NCI-H2196 (cell line): Measurements from ENCODE around the gene UBE2E2.
A peak's percentile ranks its signal among the peaks of the same experiment; 100 is the strongest.

Experiments
- DNase-seq: peaks from one replicate; lab custom pipeline; 2025; ENCODE audit not compliant: unreplicated experiment; lab: John Stamatoyannopoulos, UW

Gene UBE2E2

GRCh38 chr3:23377928-23378672, 175.0 kb downstream of the UBE2E2 start:
- no peak for DNase-seq

GRCh38 chr3:23383875-23384274, 180.7 kb downstream of the UBE2E2 start:
- no peak for DNase-seq

GRCh38 chr3:23385327-23385726, 182.2 kb downstream of the UBE2E2 start:
- peak; percentile 22 for DNase-seq

GRCh38 chr3:23387286-23387918, 184.3 kb downstream of the UBE2E2 start:
- DNase-seq, result no peak

GRCh38 chr3:23389089-23389488, 186.0 kb downstream of the UBE2E2 start:
- peak; percentile 57 for DNase-seq

GRCh38 chr3:23389686-23390085, 186.6 kb downstream of the UBE2E2 start:
- no peak for DNase-seq

GRCh38 chr3:23390446-23390845, 187.3 kb downstream of the UBE2E2 start:
- DNase-seq, result no peak

GRCh38 chr3:23390989-23391553, 187.9 kb downstream of the UBE2E2 start:
- DNase-seq, result no peak

- DNase-seq, result no peak
Measured at GRCh38 chr3:23395115-23395514, 192.0 kb downstream of the UBE2E2 start.

GRCh38 chr3:23396746-23397145, 193.6 kb downstream of the UBE2E2 start:
- DNase-seq, result no peak

- DNase-seq, result no peak
Measured at GRCh38 chr3:23399221-23399620, 196.1 kb downstream of the UBE2E2 start.

GRCh38 chr3:23402728-23403492, 199.8 kb downstream of the UBE2E2 start:
- no peak for DNase-seq

- DNase-seq, result no peak
Measured at GRCh38 chr3:23404246-23404645, 201.1 kb downstream of the UBE2E2 start.

- no peak for DNase-seq
Measured at GRCh38 chr3:23405081-23405480, 202.0 kb downstream of the UBE2E2 start.

- no peak for DNase-seq
Measured at GRCh38 chr3:23406601-23407000, 203.5 kb downstream of the UBE2E2 start.

- DNase-seq, result no peak
Measured at GRCh38 chr3:23418026-23418425, 214.9 kb downstream of the UBE2E2 start.

GRCh38 chr3:23421811-23422516, 218.8 kb downstream of the UBE2E2 start:
- no peak for DNase-seq

GRCh38 chr3:23422517-23422851, 219.4 kb downstream of the UBE2E2 start:
- no peak for DNase-seq

- no peak for DNase-seq
Measured at GRCh38 chr3:23425410-23425809, 222.3 kb downstream of the UBE2E2 start.

GRCh38 chr3:23430781-23431398, 227.8 kb downstream of the UBE2E2 start:
- no peak for DNase-seq

GRCh38 chr3:23431764-23432163, 228.6 kb downstream of the UBE2E2 start:
- DNase-seq, result no peak
